Suprapubic skin (tissue), 4 donors: ENCODE results near the gene SLC12A5. TPM values are rescaled to one million over a fixed set of nuclear protein-coding genes. Genes with fewer than 3 reads are reported as not detected.

Experiments
- DNase-seq, 2 donors: peaks; one replicate each; pipeline ENCODE4 v3.0.0-alpha.2; 2019; ENCODE audit warnings: low spot score in 2 of 2
- H3K27ac ChIP-seq: fragments of 200-600 bp; sonication (generic); one replicate; pipeline ENCODE4 v1.5.1; 2019
- H3K27me3 ChIP-seq: fragments of 200-600 bp; sonication (generic); one replicate; pipeline ENCODE4 v1.5.1; 2019
- H3K36me3 ChIP-seq: fragments of 200-600 bp; sonication (generic); one replicate; pipeline ENCODE4 v1.5.1; 2019
- H3K4me1 ChIP-seq: fragments of 200-600 bp; sonication (generic); one replicate; pipeline ENCODE4 v1.5.1; 2019
- H3K4me3 ChIP-seq: fragments of 200-600 bp; sonication (generic); one replicate; pipeline ENCODE4 v1.5.1; 2019; ENCODE audit warnings: mild to moderate bottlenecking
- H3K9me3 ChIP-seq: fragments of 200-600 bp; sonication (generic); one replicate; pipeline ENCODE4 v1.5.1; 2019
- EP300 ChIP-seq: sonication (generic); formaldehyde crosslinking; IDR thresholded peaks from one replicate; pipeline ENCODE4 v1.6.1; 2017; ENCODE audit warnings: antibody characterized with exemption
- POLR2A ChIP-seq, 2 donors: fragments of 450-650 bp; IDR thresholded peaks; one replicate each; pipeline ENCODE4 v1.6.1; 2017; ENCODE audit warnings: antibody characterized with exemption in 2 of 2, mild to moderate bottlenecking in 2 of 2, moderate library complexity in 2 of 2
- POLR2AphosphoS5 ChIP-seq, 3 donors: sonication (generic); formaldehyde crosslinking; IDR thresholded peaks; one replicate each; pipeline ENCODE4 v1.6.1; 2017; ENCODE audit warnings: antibody characterized with exemption in 3 of 3
- WGBS: methylation state at CpG from one replicate; pipeline ENCODE4 v1.1.5; 2018; 5-methylcytosine and 5-hydroxymethylcytosine counted together
- total RNA-seq, 4 donors: library from RNA; depleted of rRNA; stranded (reverse); fragments of >200 nt; gene quantifications; one replicate each; pipeline ENCODE4 v1.1.0, GENCODE V29; 2016
- TF ChIP-seq, protein P1 (sequence below), 2 donors: fragments of 200-600 bp in 1 of 2; fragments of 450-650 bp in 1 of 2; sonication (generic) in 1 of 2; IDR thresholded peaks; one replicate each; pipeline ENCODE4 v1.5.1; 2016 to 2019; ENCODE audit warnings: antibody characterized with exemption in 2 of 2, mild to moderate bottlenecking in 1 of 2, moderate library complexity in 1 of 2

The SLC12A5 gene
- total RNA-seq, 4 donors from 2014 or later = 0.40 TPM; not detected in 3

- H3K27ac ChIP-seq = no peak overlapping the region
- WGBS = 78% methylated on average over 4 of the region's 4 CpGs
- no peaks in the 10 kb centered on the region for H3K36me3 ChIP-seq
- peaks cover 65% of the 10 kb centered on the region for H3K27me3 ChIP-seq
- DNase-seq = no peak
- TF ChIP-seq, protein P1, sequence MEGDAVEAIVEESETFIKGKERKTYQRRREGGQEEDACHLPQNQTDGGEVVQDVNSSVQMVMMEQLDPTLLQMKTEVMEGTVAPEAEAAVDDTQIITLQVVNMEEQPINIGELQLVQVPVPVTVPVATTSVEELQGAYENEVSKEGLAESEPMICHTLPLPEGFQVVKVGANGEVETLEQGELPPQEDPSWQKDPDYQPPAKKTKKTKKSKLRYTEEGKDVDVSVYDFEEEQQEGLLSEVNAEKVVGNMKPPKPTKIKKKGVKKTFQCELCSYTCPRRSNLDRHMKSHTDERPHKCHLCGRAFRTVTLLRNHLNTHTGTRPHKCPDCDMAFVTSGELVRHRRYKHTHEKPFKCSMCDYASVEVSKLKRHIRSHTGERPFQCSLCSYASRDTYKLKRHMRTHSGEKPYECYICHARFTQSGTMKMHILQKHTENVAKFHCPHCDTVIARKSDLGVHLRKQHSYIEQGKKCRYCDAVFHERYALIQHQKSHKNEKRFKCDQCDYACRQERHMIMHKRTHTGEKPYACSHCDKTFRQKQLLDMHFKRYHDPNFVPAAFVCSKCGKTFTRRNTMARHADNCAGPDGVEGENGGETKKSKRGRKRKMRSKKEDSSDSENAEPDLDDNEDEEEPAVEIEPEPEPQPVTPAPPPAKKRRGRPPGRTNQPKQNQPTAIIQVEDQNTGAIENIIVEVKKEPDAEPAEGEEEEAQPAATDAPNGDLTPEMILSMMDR (IDR thresholded peaks at IDR 0.05) = no peak
- TF ChIP-seq EP300 = no peak
- no peak for TF ChIP-seq POLR2A (IDR thresholded peaks at IDR 0.05)
- TF ChIP-seq POLR2AphosphoS5 (IDR thresholded peaks at IDR 0.05) = no peak
- H3K4me1 ChIP-seq = peaks cover 10% of the 10 kb centered on the region
- H3K9me3 ChIP-seq = no peaks in the 10 kb centered on the region
- H3K4me3 ChIP-seq = no peak overlapping the region
Measured at GRCh38 chr20:46007671-46008070, 21.3 kb upstream of the SLC12A5 start.

DNA sequence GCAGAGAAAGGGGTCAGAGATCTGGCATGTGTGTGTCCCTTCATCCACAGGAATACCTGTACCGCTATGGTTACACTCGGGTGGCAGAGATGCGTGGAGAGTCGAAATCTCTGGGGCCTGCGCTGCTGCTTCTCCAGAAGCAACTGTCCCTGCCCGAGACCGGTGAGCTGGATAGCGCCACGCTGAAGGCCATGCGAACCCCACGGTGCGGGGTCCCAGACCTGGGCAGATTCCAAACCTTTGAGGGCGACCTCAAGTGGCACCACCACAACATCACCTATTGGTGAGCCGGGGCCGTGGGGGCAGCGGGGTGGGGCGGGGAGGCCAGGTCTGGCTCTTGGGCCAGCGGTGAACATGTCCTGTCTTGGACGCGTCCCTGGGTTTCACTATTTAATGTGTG lies 19.2 kb upstream of the SLC12A5 start:
- H3K27ac ChIP-seq = no peak overlapping the region
- peaks cover 87% of the 10 kb centered on the region for H3K27me3 ChIP-seq
- no peak overlapping the region for H3K4me3 ChIP-seq
- TF ChIP-seq EP300 (no peak), POLR2A (IDR thresholded peaks at IDR 0.05) (no peak), POLR2AphosphoS5 (IDR thresholded peaks at IDR 0.05) (no peak)
- TF ChIP-seq, protein P1 (IDR thresholded peaks at IDR 0.05) = no peak
- WGBS = 69% methylated on average over 14 of the region's 20 CpGs
- H3K4me1 ChIP-seq = peaks cover 18% of the 10 kb centered on the region
- H3K36me3 ChIP-seq = no peaks in the 10 kb centered on the region
- DNase-seq = no peak
- no peaks in the 10 kb centered on the region for H3K9me3 ChIP-seq

DNA sequence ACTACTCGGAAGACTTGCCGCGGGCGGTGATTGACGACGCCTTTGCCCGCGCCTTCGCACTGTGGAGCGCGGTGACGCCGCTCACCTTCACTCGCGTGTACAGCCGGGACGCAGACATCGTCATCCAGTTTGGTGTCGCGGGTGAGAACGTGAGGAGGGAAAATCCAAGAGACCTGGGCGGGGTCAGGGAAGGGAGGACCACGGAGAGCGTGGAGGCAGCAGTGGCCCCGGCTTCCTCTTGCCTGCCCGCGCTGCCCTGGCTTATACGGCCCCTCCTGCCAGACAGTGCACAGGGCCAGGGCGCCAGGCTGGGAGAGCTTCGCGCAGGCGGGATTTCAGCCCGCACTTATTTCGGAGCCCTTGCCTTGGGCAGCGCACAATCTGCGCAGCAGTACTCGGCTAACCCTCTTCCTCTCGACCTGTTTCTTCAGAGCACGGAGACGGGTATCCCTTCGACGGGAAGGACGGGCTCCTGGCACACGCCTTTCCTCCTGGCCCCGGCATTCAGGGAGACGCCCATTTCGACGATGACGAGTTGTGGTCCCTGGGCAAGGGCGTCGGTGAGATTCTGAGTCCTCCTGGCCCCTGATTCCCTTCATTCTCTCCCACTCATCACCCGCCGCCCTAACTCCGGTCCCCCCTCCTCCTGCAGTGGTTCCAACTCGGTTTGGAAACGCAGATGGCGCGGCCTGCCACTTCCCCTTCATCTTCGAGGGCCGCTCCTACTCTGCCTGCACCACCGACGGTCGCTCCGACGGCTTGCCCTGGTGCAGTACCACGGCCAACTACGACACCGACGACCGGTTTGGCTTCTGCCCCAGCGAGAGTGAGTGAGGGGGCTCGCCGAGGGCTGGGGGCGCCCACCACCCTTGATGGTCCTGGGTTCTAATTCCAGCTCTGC lies 18.3 kb upstream of the SLC12A5 start:
- no peak for DNase-seq
- no peak overlapping the region for H3K27ac ChIP-seq
- WGBS = 13% methylated on average over 31 of the region's 74 CpGs
- no peaks in the 10 kb centered on the region for H3K36me3 ChIP-seq
- peaks cover 18% of the 10 kb centered on the region for H3K4me1 ChIP-seq
- H3K27me3 ChIP-seq = peaks cover 91% of the 10 kb centered on the region
- no peaks in the 10 kb centered on the region for H3K9me3 ChIP-seq
- TF ChIP-seq POLR2AphosphoS5 (IDR thresholded peaks at IDR 0.05) = no peak
- TF ChIP-seq, protein P1 (IDR thresholded peaks at IDR 0.05) = no peak
- TF ChIP-seq POLR2A (IDR thresholded peaks at IDR 0.05) = no peak
- TF ChIP-seq EP300 = no peak
- peak overlapping the region; percentile 31 for H3K4me3 ChIP-seq

- no peak for TF ChIP-seq POLR2AphosphoS5 (IDR thresholded peaks at IDR 0.05)
- TF ChIP-seq, protein P1 (IDR thresholded peaks at IDR 0.05) = peak in 1 of 2 donors; percentile 17
- Histone ChIP-seq H3K9me3 (no peaks in the 10 kb centered on the region), H3K27me3 (peaks cover 89% of the 10 kb centered on the region), H3K27ac (no peak overlapping the region), H3K4me3 (no peak overlapping the region), H3K36me3 (no peaks in the 10 kb centered on the region), H3K4me1 (peaks cover 18% of the 10 kb centered on the region)
- WGBS = 19% methylated on average over 32 of the region's 57 CpGs
- DNase-seq = peak in 1 of 2 donors; percentile 78
Measured at GRCh38 chr20:46011631-46012482, 17.2 kb upstream of the SLC12A5 start.

DNA sequence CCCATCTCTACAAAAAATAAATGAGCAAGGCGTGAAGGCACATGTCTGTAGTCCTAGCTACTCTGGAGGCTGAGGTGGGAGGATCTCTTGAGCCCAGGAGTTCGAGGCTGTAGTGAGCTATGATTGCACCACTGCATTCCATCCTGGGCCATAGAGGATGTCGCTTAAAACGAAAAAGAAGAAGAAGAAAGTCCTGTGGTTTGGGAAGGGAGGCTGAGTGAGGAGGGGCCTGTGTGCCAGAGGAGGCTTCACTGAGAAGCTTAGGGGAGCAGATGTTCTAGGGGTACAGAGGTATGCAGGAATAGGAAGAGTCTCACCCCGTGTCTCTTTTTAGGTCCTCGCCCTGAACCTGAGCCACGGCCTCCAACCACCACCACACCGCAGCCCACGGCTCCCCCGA lies 16.1 kb upstream of the SLC12A5 start:
- peaks cover 18% of the 10 kb centered on the region for H3K4me1 ChIP-seq
- no peak for DNase-seq
- H3K27me3 ChIP-seq = peaks cover 82% of the 10 kb centered on the region
- no peak overlapping the region for H3K4me3 ChIP-seq
- H3K27ac ChIP-seq = no peak overlapping the region
- TF ChIP-seq POLR2AphosphoS5 (IDR thresholded peaks at IDR 0.05) (no peak), EP300 (no peak), POLR2A (IDR thresholded peaks at IDR 0.05) (no peak)
- TF ChIP-seq, protein P1 (IDR thresholded peaks at IDR 0.05) = no peak
- no peaks in the 10 kb centered on the region for H3K9me3 ChIP-seq
- H3K36me3 ChIP-seq = no peaks in the 10 kb centered on the region
- WGBS = 47% methylated on average over 8 of the region's 10 CpGs
